ENCODE measurements around the gene GPBP1L1. TPM values are rescaled to one million over a fixed set of nuclear protein-coding genes. Genes with fewer than 3 reads are reported as not detected.

Gene GPBP1L1
- total RNA-seq, 4 donors from 2014 or later, result 107 to 148 (median 128) TPM

DNA sequence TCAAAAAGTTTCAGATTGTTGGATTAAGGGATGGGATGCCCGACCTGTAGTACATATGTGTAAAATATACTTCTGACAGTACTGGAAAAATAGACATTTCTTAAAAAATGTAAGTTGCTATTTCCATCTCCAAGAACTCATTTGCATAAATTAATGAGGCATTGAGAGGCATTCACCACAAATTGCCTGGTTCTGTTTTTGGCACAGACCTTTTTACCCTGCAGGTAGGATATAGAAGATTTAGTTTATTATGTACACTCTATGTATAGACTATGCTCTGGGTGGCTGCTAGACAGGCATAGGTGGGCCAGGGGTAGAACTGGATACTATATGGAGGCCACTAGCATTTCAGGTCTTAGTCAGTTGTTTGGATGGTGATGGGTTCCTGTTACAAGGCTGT is 70.4 kb downstream of the GPBP1L1 start:
- DNase-seq (ENCODE audit: low spot score in 2 of 2), result no peak
- Histone ChIP-seq H3K27me3 (no peaks in the 10 kb centered on the region), H3K36me3 (peaks cover 0 to 83% (median 26%) of the 10 kb centered on the region in 3 donors), H3K9me3 (no peaks in the 10 kb centered on the region), H3K27ac (no peak overlapping the region), H3K4me3 (no peak overlapping the region), H3K4me1 (no peaks in the 10 kb centered on the region)
- TF ChIP-seq POLR2A (IDR thresholded peaks at IDR 0.05) (no peak), EP300 (IDR thresholded peaks at IDR 0.05) (no peak)
- TF ChIP-seq, protein P1, sequence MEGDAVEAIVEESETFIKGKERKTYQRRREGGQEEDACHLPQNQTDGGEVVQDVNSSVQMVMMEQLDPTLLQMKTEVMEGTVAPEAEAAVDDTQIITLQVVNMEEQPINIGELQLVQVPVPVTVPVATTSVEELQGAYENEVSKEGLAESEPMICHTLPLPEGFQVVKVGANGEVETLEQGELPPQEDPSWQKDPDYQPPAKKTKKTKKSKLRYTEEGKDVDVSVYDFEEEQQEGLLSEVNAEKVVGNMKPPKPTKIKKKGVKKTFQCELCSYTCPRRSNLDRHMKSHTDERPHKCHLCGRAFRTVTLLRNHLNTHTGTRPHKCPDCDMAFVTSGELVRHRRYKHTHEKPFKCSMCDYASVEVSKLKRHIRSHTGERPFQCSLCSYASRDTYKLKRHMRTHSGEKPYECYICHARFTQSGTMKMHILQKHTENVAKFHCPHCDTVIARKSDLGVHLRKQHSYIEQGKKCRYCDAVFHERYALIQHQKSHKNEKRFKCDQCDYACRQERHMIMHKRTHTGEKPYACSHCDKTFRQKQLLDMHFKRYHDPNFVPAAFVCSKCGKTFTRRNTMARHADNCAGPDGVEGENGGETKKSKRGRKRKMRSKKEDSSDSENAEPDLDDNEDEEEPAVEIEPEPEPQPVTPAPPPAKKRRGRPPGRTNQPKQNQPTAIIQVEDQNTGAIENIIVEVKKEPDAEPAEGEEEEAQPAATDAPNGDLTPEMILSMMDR (IDR thresholded peaks at IDR 0.05), result no peak
- 73 to 97% methylated on average over 1 of the region's 1 CpG for WGBS, 2 donors

DNA sequence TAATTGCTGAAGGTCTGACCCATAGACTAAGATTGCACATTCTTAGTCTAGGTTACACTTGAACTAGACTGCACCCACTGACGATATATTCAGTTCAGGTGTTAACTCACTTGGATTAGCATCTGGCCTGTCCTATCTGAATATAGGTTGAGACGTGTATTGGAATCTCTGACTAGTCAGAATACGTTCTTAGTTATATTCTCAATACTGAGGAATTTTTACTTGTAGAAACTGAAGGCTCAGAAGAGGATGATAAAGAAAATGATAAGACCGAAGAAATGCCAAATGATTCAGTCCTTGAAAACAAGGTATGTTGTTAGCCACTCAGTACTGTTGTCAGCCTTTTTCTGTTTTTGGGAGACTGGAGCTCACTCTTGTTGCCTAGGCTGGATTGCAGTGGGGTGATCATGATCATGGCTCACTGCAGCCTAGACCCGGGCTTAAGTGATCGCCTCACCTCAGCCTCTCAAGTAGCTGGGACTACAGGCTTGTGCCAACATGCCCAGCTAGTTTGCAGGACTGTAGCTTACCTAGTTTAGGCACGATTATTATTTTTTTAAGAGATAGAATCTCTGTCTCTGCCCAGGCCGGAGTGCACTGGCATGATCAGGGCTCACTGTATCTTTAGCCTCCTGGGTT is 73.3 kb downstream of the GPBP1L1 start:
- no peak for DNase-seq (ENCODE audit: low spot score in 2 of 2)
- Histone ChIP-seq H3K9me3 (no peaks in the 10 kb centered on the region), H3K27me3 (no peaks in the 10 kb centered on the region), H3K4me1 (peaks cover 0 to 5% (median 0%) of the 10 kb centered on the region in 4 donors), H3K4me3 (no peak overlapping the region), H3K27ac (no peak overlapping the region), H3K36me3 (peaks cover 0 to 82% (median 33%) of the 10 kb centered on the region in 3 donors)
- WGBS, 2 donors, result 83 to 92% methylated on average over 8 of the region's 8 CpGs
- TF ChIP-seq EP300 (IDR thresholded peaks at IDR 0.05), result no peak
- no peak for TF ChIP-seq POLR2A (IDR thresholded peaks at IDR 0.05)
- TF ChIP-seq, protein P1 (IDR thresholded peaks at IDR 0.05), result no peak

DNA sequence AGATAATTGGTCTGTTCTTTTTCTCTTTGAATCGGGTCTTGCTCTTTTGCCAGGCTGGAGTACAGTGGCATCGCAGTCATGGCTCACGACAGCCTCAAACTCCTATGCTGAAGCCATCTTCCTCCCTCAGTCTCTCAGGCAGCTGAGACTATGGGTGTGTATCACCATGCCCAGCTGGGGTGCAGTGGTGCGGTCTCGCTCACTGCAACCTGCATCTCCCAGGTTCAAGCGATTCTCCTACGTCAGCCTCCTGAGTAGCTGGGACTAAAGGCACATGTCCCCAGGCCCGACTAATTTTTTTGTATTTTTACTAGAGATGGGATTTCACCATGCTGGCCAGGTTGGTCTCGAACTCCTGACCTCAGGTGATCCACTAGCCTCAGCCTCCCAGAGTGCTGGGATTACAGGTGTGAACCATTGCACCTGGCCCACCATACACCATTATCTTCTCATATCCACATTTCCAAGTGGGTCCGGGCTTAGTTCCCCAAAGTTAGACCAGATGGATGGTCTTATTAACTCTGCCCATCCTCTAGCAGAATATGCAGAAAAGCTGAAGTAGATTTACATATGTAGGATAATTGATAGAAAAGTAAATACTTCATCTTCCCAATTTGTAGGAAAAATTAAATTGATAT is 75.6 kb downstream of the GPBP1L1 start:
- no peak for DNase-seq (ENCODE audit: low spot score in 2 of 2)
- Histone ChIP-seq H3K9me3 (no peaks in the 10 kb centered on the region), H3K36me3 (peaks cover 0 to 77% (median 12%) of the 10 kb centered on the region in 3 donors), H3K27me3 (no peaks in the 10 kb centered on the region), H3K27ac (no peak overlapping the region), H3K4me3 (no peak overlapping the region), H3K4me1 (peaks cover 0 to 5% (median 0%) of the 10 kb centered on the region in 4 donors)
- 94% methylated on average over 10 of the region's 10 CpGs for WGBS, 2 donors
- TF ChIP-seq, protein P1 (IDR thresholded peaks at IDR 0.05), result no peak
- TF ChIP-seq EP300 (IDR thresholded peaks at IDR 0.05) (no peak), POLR2A (IDR thresholded peaks at IDR 0.05) (no peak)

- H3K4me1 ChIP-seq, result peaks cover 0 to 5% (median 0%) of the 10 kb centered on the region in 4 donors
- peak overlapping the region in 1 of 4 donors; percentile 55 for H3K27ac ChIP-seq
- H3K4me3 ChIP-seq, result no peak overlapping the region
- H3K9me3 ChIP-seq, result no peaks in the 10 kb centered on the region
- 76% methylated on average over 5 of the region's 5 CpGs for WGBS, 2 donors
- peak in 1 of 2 donors; percentile 30 for DNase-seq (ENCODE audit: low spot score in 2 of 2)
- no peaks in the 10 kb centered on the region for H3K27me3 ChIP-seq
- TF ChIP-seq EP300 (IDR thresholded peaks at IDR 0.05) (no peak), POLR2A (IDR thresholded peaks at IDR 0.05) (no peak)
- TF ChIP-seq, protein P1 (IDR thresholded peaks at IDR 0.05), result no peak
- H3K36me3 ChIP-seq, result peaks cover 0 to 54% (median 12%) of the 10 kb centered on the region in 3 donors
These were observed 77.9 kb downstream of the GPBP1L1 start for GRCh38 chr1:45608175-45609156.

All from tibial nerve (tissue), 4 donors.